GM23248 (cell line): ENCODE data around the gene IFI27L1.

Experiments
- EZH2 ChIP-seq: fragments of 200-600 bp; sonication (generic); IDR thresholded peaks from 2 replicates; pipeline ENCODE4 v1.6.1; 2018; ENCODE audit warnings: antibody characterized with exemption, mild to moderate bottlenecking; ENCODE audit not compliant: insufficient read depth, poor library complexity, severe bottlenecking
- EZH2phosphoT487 ChIP-seq: fragments of 200-600 bp; sonication (generic); IDR thresholded peaks from 2 replicates; pipeline ENCODE4 v1.6.1; 2018; ENCODE audit warnings: antibody characterized with exemption, moderate library complexity, mild to moderate bottlenecking, low read depth; ENCODE audit not compliant: insufficient read depth

GRCh38 chr14:94117856-94118255 lies 36.7 kb downstream of the IFI27L1 start:
- TF ChIP-seq EZH2 (no peak), EZH2phosphoT487 (no peak)
